ENCODE results near the gene GALNT14.
"Not testable (repeated sequence)": the region's sequence is repeated elsewhere in the genome, so short reads cannot be mapped to it uniquely, and the experiment has no call there.

Gene GALNT14

DNA sequence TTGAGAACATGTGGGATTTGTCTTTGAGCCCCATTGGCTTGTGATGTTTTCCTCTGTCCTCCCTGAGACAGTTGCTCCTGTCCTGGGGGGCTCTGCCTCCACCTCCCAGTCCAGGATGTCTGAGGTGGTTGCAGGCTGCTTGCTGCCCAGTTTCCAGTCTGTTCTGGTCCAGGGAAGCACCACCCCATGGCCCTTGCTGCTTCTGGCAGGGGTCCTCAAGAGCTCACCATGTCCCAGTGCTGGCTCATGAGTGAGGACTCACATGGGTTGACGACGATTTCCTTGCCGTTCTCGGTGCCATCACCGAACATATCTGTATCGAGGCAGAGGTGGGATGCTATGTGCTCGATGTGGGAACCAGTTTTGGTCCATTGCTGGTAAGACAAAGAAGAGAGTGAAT, 227.6 kb downstream of the GALNT14 start:
- no peak overlapping the region for H3K4me3 ChIP-seq (ENCODE audit: low read depth, low read length)

GRCh38 chr2:30904437-30904836, 233.8 kb downstream of the GALNT14 start:
- H3K4me3 ChIP-seq (ENCODE audit: low read depth, low read length), result not testable (repeated sequence)

DNA sequence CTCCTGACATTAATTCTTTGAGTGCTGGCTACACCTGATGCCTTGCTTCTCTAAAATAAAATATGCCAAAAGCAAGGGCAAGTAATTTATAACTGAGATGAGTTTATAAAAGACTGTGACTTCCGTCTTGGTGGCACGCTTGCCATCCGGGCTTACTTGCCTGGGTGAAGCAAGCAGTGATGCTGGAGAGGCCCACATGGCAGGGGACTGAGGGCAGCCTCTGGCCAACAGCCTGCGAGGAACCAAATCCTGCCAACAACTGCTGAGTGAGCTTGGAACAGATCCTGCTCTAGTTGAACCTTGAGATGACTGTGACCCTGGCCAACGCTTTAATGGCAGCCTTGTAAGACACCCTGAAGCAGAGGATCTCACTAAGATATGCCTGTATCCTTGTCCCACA, 234.9 kb downstream of the GALNT14 start:
- H3K4me3 ChIP-seq (ENCODE audit: low read depth, low read length), result no peak overlapping the region

DNA sequence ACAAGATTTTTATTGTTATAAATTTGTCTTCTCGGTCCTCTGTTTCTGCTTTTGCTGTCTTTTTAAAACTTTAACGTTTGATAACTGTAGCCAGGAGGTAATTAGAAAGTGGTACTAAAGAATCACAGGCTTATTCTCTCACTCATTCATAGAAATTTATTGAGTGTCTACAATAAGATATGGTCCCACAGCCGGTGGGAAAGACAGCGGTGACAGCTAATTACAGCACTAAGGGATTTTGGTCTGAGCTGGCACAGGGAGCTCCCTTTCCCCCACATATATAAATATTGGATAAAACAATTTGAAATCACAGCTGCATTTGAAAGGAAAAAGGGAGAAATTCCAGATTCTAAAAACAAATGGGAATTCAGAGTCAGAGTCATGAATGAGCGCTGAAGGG, 237.9 kb downstream of the GALNT14 start:
- no peak overlapping the region for H3K4me3 ChIP-seq (ENCODE audit: low read depth, low read length)

DNA sequence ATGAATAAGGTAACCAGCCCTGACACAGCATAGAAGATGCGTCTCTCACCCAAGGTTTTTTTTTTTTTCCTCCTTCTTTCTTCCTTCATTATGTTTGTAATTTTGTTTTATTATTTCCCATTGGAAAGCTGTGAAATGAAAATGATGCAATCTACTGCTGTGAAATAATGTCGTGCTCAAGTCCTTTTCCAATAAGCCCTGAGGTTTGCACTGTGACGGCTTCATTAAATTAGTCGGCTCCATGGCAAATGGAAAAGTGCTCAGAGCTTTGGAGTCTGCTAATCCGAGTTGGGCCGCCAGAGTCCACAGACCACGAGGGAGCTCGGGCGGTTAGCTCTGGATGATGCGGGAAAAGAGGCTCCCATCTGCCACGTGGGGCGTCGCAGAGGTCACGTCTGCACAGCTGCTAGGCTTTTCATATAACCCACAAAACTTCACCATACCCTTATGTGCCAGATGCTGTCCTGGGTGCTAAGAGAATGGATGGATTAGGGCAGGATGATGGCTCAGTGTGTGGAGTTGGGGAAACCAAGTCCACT, 238.7 kb downstream of the GALNT14 start:
- H3K4me3 ChIP-seq (ENCODE audit: low read depth, low read length), result no peak overlapping the region

- H3K4me3 ChIP-seq (ENCODE audit: low read depth, low read length), result no peak overlapping the region
These were observed 240.7 kb downstream of the GALNT14 start for GRCh38 chr2:30897539-30897938.

- no peak overlapping the region for H3K4me3 ChIP-seq (ENCODE audit: low read depth, low read length)
These were observed 243.6 kb downstream of the GALNT14 start for GRCh38 chr2:30894498-30895119.

DNA sequence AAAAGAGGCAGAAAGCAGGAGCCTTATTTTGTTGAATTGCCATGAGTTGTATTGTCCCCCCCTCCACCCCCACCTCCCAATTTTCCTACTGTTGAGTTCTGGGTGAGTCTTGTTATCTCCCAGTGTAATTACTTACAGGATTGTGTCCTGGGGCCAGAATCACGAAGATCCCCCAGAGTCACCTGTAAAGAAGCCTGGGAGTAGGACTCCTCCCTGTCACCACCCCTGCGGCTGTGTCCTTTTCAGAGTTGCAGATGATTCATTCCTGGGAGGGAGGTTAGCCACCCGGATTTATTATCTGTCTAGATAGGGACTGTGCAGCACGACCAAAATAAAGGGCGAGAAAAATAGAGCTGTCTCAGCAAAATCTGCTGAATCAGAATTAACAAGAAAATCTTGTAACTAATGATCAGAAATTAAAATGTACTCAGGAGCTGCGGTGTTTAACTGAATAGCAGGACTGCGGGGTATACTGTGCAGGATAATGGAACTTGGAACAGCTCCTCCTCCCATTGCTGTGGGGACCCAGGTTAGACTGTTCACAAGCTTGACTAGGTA, 249.3 kb downstream of the GALNT14 start:
- no peak overlapping the region for H3K4me3 ChIP-seq (ENCODE audit: low read depth, low read length)

GRCh38 chr2:30886080-30886479, 252.2 kb downstream of the GALNT14 start:
- H3K4me3 ChIP-seq (ENCODE audit: low read depth, low read length), result no peak overlapping the region

GRCh38 chr2:30883822-30884221, 254.4 kb downstream of the GALNT14 start:
- no peak overlapping the region for H3K4me3 ChIP-seq (ENCODE audit: low read depth, low read length)

- H3K4me3 ChIP-seq (ENCODE audit: low read depth, low read length), result no peak overlapping the region
These were observed 255.1 kb downstream of the GALNT14 start for GRCh38 chr2:30883184-30883583.

- H3K4me3 ChIP-seq (ENCODE audit: low read depth, low read length), result no peak overlapping the region
These were observed 257.7 kb downstream of the GALNT14 start for GRCh38 chr2:30880516-30880915.

GRCh38 chr2:30877833-30878232, 260.4 kb downstream of the GALNT14 start:
- H3K4me3 ChIP-seq (ENCODE audit: low read depth, low read length), result no peak overlapping the region

- H3K4me3 ChIP-seq (ENCODE audit: low read depth, low read length), result no peak overlapping the region
These were observed 265.4 kb downstream of the GALNT14 start for GRCh38 chr2:30872797-30873196.

DNA sequence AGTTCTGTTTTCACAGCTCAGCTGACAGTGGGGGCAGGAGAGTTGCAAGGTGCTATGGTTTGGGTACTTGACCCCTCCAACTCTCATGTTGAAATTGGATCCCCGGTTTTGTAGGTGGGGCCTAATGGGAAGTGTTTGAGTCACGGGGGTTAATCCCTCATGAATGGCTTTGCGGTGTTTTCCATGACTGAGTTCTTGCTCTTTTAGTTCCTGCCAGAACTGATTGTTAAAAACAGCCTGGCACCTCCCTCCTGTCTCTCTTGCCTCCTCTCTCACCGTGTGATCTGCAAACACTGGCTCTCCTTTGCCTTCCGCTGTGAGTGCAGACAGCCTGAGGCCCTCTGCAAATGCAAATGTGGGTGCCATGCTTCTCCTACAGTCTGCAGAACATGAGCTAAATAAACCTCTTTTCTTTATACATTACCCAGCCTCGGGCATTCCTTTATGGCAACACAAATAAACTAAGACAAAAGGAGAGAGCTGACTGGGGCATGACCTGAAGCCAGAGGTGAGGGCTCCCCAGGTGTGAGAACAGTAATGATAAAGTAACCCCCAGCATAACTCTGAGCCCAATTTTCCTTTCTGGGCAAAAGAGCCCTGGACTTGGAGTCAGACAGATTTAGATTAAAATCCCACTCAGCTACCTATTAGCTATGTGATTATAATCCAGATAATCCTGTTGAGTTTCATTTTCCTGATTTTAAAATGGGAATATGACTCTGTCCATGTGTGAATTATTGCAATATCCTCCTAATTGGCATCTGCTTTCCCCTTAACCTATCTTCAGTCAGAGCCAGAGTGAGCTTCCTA, 266.1 kb downstream of the GALNT14 start:
- H3K4me3 ChIP-seq (ENCODE audit: low read depth, low read length), result no peak overlapping the region

- H3K4me3 ChIP-seq (ENCODE audit: low read depth, low read length), result no peak overlapping the region
These were observed 266.8 kb downstream of the GALNT14 start for GRCh38 chr2:30871440-30871839.

- no peak overlapping the region for H3K4me3 ChIP-seq (ENCODE audit: low read depth, low read length)
These were observed 268.3 kb downstream of the GALNT14 start for GRCh38 chr2:30869988-30870387.

DNA sequence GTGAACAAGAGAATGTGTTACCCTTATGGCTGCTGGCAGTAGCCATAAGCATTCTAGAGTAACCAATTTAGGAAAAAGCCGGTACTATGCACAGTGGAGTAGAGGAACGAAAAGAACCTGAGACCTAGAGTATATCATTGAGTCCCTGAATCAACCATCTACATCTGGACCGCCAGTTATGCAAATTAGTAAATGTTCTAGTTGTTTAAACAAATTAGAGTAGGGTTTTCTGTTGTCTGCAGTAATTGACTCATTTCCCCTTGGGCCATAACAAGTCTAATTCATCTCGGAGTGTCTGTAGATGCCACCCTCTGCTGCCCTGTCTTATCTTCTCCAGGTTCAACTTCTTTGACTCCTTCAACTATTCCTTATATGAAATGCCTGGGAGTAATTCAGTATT, 270.9 kb downstream of the GALNT14 start:
- H3K4me3 ChIP-seq (ENCODE audit: low read depth, low read length), result no peak overlapping the region

GRCh38 chr2:30866974-30867373, 271.3 kb downstream of the GALNT14 start:
- H3K4me3 ChIP-seq (ENCODE audit: low read depth, low read length), result no peak overlapping the region

- H3K4me3 ChIP-seq (ENCODE audit: low read depth, low read length), result no peak overlapping the region
These were observed 272.2 kb downstream of the GALNT14 start for GRCh38 chr2:30865892-30866681.

GRCh38 chr2:30865243-30865642, 273.0 kb downstream of the GALNT14 start:
- H3K4me3 ChIP-seq (ENCODE audit: low read depth, low read length), result no peak overlapping the region
